GM21619 (cell line): ENCODE measurements around the gene FES.
"Not testable (repeated sequence)": the region's sequence is repeated elsewhere in the genome, so short reads cannot be mapped to it uniquely, and the experiment has no call there.

Experiments used
- ATAC-seq: cut with Tn5 transposase; IDR thresholded peaks from one replicate; pipeline ENCODE4 v1.9.1; 2021; ENCODE audit not compliant: unreplicated experiment

FES gene

DNA sequence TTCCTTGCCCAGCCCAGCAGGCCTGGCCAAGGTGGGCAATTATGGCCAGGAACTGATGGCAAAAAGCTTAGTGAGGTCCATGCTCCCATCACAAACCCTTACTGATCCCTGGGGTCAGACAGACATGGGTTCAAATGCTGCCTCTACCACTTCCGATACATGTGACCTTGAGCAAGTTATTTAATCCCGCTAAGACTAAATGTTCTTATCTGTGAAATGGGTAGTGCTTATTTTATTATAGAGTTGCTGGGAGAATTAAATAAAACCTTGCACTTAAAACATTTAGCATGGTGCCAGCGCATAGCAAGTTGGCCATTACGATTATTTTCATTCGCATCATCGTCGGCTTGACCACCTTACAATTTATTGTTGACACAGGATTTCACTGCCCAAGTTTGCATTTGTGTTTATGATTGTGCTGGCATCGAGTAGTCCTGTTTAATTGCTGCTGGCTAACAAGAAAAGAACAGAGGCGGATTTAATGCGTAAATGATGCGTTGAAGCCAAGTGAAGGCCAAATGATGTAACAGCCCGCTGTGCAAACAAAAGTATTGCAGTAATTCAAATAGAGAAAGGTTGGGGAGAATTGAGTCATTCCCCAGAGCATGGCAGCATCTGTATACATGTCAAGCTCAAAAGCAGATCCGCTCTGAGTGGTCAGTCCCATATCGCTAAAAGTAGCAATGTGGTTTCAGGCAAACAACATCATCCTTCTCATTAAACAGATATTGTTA lies 23.2 kb upstream of the FES start:
- ATAC-seq, result no peak

DNA sequence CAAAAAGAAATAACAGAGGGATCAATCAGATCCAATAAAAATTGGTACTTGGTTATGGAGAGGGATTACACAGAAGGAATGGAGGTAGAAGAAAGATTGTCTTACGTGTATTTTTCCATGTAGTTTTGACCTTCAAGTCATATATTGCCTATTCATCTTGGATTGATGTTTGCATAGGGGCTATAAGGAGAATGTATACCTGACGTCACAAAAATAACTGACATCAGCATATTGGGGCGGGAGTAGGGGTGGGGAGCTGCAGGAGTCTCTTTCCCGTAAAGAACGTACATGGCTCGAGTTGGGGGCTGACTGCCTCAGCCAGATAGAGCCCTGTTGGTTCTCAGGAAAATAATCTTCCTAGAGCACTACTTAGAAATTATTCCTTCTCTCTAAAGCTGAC lies 21.8 kb upstream of the FES start:
- ATAC-seq, result no peak

DNA sequence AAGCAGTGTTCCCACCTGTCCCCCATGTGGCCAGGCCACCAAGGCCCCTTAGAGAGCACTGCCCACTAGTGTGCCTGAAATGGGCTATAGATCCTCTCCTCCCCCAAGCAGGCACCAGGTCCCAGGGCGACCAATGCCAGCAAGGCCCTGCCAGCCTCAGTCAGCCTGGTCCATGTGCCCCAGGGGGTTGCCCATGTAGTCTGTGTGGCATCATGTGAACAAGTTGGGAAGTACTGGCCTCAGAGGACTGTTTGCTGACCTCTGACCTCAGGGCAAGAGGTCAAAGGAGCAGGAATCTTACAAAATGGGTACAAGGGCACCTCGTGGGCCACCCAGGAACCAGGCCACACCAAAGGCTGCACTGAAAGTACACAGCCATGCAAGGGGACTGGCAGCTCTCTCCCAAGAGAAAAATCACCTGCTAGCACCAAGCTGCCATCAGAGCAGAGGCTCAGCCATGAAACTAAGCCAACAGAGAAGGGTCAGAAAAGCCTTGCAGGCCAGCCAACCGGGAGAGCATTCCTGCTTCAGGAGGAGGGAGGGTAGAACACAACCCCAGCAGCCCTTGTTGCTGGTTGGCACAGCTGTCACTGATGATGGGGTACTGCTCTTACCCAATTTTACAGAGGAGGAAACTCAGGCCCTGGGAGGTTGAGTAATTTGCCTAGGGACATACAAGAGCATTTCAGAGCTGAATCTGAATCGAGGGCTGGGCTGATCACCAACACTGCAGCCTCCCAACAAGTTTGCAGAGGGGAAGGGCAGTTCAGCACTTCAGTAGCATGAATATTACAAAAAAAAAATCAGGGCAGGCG lies 21.1 kb upstream of the FES start:
- ATAC-seq, result no peak

DNA sequence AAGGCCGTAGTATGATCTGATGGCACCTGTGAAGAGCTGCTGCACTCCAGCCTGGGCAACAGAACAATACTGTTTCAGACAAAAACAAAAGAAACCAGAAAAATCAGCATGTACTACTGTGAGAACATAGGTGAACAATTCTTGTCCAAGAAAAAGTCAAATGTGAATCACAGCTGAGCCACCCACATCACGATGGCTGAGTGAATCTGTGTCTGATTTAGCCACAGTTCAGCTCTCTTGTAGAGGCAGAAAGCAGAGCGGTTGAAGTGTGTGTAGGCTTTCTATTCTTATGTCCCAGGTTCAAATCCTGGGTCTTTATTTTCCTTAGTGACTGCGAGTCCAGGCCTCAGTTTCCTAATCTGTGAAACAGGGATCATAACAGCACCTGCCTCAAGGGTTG lies 20.3 kb upstream of the FES start:
- no peak for ATAC-seq

DNA sequence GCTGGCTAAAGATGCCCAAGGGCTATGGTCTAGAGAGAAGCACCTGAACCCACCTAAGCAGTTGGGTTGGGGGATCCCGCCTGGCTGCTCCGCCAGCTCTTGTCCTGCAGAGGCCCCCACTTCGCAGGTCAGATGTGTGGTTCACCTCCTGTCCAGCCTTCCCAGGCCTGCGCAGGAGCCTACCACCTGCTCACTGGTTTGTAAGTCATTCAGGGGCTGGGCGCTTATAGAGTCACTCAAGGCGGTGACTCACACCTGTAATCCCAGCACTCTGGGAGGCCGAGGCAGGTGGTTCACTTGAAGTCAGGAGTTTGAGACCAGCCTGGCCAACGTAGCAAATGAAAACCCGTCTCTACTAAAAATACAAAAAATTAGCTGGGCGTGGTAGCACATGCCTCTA lies 19.8 kb upstream of the FES start:
- ATAC-seq, result no peak

DNA sequence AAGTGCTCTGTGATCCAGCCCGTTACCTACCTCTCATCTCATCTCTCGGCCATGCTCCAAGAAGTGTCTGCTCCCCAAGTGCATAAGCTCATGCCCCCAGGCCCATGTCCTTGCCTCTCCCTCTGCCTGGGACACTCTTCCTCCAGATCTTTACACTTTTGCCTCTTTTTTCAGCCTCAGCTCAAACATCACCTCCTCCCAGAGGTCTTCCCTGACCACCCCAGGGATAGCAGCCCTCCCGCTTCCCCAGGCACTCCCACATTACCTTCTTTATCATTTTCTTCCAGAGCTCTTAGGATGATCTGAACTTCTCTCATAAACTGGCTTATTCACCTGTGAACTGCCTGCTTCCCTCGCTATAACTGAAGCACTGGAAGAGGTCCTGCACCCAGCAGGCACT lies 18.6 kb upstream of the FES start:
- ATAC-seq, result no peak

DNA sequence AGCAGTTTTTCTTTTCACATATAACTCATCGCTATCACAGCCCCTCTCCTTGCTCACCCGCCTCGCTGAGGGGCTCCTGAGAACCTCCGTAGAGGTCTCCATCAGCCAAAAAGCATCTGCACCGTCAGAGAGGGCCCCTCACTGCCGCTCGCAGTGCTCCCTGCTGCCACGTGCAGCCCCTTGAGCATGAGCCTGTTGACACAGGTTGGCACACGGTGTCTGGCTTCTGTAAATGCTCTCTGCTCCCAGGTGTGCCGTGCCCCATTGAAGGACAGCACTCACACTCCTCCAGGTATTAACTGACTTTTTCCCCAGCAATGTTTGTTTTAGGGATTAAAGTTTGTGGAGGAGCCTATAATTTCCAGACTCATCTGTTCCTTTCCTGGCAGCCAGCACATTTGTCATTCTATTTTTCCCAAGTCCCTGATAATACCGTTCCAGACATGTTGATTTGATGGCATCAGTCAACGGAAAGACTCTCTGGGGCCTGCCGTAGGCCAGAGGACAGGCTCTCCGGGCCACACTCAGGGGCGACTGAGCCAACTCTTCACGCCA lies 18.1 kb upstream of the FES start:
- no peak for ATAC-seq

DNA sequence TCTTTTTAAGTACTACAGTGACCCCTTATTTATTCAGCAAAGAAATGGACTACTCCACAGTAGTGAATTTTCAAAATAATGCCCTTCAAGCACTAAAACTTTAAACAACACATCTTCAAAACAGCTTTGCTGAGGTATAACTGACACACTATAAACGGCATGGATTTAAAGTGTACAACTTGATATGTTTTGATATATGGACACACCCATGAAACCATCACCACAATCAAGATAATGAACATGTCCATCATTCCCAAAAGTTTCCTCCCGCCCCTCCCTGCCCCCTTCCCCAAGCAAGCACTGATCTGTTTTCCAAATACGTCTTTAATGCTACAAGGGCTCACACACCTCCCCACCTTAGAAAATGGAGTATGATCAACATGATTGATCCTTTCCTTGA lies 17.5 kb upstream of the FES start:
- no peak for ATAC-seq

DNA sequence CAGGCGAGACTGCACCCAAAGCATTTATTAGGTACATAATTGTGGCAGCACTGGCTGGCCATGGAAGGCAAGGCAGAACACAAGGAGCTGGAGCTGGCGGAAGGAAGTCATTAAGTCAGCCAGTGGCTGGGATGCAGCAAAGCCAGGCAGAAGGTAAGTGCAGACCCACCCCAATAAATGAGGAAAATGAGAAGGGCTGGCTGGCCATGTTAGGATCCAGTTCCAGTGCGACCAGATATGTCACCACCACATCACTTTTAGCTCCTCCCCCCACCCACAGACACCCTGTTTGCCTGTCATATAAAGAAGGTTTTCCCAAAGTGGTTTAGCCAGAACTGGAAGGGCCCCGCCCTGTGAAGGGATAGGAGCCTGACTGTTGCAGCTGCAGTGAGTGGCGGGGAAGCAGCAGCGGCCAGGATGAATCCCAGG lies 16.0 kb upstream of the FES start, which contains the start of gene FURIN:
Gene FURIN (plus strand): TSS at position 328 of the 429 bp plus-strand sequence. CDS start 7,153 bp downstream, outside the sequence.
- ATAC-seq, result no peak

DNA sequence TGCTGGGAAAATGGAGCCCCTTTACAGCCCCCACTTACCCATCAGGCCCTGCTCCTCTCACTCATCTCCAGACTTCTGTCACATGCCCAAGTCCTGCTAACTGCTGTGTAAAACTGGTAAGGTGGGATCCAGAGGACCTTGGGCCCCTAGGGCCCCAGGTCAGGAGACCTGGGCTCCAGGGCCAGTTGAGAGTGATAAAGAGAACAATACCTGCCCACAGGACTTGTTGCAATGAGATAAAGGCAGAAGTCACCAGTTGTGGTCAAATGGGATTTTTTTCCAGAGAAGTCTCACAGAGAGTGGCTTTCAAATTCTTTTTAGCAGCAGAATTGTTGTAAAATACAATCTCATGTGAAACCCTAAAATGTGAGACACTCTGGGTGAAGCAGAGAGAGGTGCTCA lies 15.2 kb upstream of the FES start:
- no peak for ATAC-seq

DNA sequence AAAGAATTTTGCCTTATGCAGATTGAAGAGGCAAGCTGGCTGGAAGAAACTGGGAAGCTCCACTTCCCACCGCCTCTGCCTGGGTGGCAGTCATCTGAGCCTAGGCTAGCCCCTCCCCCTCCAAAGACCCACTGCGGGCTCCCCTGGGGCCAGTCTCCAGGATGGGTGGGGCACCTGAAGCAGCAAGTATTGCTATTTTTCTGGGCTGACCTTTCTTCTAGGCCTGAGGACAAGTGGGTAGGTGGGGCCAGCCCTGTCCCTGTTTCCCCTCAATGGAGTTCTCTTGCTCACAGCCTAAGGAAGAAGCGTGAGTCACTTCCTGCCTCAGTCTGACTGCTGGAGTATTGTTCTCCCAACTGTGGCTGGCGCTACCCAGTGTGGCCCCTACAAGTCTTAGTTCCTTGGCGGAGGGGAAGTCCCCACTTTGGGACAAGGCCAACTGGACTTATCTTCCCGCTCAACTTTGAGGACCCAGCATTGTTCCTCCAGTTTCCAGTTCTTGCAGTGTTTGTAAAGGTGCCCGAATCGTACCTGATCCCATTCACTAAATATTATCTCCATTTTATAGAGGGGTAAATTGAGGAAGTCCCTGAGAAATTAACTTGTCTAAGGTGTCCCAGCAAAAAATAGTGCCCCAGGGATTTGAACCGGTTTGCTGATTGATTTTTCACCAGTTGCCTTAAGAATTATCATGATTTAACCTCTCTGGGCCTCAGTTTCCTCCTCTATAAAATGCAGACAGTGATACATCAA lies 14.5 kb upstream of the FES start:
- ATAC-seq, result no peak

DNA sequence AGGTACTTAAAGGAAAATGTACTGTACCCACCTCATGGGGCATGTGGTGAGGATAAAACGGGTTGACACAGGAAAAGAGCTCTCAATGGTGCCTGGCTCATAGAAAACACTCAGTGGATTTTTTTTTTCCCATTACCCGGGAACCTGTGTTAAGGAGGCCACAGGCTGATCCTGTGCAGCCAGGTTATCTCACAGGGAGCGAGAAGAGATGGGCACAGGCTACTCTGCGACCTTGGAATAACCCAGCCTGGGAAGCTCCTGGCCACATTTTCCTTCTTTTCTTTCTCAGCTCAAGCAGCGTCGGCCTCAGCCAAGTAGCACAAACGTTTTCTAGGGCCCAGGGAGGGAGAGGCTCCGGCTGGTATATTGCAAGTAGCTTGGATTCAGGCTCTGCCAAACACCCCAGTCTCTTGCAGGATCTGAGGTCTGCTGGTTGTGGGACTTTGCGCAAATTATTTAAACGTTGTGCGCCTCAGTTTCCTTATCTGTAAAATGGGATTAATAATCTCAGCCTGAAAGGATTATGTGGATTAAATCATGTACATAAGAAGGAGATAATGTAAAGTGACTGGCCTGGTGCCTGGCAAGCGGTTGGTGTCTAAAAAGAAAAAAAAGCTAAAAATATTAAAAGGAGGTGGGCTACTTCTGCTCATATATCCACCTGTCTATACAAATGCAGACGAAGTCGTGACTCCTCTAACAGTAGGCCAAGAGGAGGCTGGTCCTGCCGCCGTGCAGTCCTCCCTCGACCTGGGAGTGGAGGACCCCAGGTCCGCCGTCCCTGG lies 13.8 kb upstream of the FES start:
- ATAC-seq, result no peak

DNA sequence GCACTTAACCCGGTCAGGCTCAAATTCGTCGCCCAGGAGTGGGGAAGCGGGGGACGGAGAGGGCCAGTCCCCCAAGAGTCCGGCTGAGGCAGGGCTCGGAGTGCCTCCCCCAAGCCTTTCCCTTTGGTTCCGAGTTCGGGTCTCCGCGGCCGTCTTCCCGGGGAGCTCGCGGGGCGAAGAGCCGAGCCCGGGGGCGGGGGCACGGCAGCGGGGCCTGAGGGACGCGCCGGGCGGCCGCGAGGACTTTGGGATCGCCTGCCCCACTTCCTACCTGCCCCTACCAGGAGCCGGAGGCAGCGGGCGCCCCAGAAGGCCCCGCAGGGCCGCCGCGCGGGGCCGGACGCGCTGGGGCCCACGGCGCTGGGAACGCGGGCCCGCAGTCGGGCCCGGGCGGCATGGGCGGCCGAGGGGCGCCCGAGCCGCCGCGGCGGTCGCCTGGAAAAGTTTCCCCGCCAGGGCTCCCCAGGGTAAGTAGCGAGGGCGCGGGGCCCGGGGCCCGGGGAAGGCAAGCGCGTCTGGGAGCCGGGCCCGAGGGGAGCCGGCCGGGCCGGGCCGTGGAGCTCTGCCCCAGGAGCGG lies 13.1 kb upstream of the FES start:
- no peak for ATAC-seq

DNA sequence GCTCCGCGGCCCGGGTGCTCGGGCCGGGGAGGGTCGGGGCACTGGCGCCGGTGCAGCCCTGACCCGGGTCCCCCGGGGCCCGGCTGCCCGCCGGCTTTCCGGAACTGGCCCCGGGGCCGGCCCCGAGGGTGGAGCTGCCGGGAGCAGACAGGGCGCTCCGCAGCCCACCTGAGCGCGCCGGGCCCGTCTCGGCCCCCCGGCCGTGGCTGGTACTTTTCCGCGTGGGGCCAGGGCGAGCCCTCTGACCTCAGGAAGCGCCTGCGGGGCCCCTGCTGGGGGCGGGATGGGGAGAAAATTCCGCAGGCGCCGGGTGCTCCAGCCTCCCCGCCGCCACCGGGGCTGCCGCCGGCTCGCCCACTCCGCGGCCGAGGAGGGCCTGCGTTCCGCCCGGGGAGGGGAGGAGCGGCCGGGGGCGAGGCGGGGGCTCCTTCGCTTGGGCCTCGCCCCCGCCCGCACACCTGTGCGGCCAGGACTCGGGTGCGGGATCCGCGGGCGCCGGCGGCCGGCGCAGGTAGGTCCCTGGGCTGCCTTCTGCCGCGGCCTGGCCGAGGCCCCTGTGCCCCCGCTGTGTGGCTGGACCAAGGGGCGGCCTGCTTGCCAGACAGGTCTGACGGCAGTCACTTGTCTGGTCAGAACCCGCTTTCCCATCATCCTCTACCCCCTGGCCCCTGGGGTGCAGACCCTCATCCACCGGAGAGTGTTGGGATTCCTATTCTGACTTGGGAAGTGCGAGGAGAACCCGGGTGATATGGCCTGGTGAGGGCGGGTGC lies 12.4 kb upstream of the FES start:
- no peak for ATAC-seq

DNA sequence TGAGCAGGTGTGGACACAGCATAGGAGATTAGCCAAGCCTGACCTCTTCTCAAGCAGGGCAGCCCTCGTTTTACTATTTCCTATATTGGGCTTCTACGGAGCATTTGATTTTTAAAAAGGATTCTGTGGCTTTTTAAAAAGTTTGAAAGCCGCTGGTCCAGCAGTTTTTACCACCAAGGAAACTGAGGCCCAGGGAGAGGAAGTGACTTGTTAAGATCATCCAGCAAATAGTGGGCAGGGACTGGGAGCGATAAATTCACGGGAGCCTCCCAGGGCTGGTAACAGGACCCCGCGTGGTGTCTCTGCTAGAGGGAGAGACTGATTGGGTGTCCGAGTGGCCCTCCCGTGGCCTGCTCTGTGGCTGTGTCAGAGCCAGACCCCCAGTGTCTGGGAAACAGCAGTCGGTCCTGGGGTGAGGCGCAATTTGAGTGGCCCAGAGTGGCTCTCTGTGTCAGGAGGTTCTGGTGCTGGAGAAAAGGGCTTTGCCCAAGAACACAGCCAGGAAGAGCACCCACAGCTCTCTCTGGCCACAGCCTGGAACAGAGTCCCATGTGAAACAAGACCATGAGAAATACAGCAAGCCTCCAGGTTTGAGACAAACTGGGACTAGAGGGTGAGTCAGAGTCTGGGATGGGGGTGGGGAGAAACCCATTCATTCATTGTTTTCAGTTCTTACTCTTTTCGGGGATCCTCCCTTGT lies 11.7 kb upstream of the FES start:
- ATAC-seq, result no peak

DNA sequence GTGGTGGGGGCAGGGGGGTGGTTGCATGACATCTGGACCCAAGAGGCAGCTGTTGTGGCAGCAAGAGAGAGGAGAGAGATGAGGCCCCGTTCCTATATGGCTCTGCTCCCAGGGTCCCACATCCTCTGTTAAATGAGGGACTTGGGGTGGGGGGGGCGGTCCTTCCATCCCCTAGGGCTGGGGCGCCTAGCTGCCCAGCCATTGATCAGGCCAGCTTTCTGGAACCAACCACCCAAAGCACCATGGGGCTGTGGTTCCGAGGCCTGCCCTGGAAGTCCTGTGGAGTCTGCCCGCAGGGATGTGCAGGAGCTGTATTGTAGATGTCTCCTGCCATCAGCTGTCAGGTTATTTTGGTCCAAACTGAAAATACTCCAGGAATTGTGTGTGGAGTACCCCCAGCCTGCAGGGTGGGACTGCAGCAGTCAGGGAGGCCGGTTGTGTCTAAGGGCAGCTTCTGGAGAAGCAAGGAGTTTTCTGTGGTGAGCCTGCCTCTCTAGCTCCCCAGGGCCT lies 10.8 kb upstream of the FES start:
- ATAC-seq, result no peak

DNA sequence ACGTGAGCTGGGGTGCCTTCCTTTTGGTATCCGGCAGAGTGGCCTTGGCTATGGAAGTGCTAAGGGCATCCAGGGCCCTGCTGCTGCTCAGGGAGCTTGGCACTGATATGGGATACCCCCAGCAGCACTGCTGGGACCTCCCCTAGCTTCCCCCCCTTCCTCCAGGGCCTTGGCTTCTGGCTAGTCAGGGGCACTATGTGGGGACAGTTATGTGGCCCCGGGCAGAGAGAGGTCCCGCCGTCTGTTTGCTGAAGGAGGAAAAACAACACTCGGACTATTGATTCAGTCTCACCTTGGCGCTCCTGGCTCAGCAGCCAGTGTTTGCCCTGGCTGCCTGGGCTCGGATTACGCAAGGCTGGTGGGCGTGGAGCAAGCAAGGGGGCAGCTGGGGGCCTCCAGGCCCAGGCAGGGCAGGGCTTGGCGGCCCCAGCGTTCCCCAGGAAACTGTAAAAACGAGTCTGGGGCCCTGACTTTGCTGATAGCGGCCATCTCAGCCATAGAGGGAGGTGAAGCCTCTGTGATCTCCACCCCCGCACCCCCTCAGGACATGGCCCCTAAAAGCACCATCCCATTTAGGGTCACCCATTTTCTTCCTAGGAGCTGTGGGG lies 10.2 kb upstream of the FES start:
- no peak for ATAC-seq

DNA sequence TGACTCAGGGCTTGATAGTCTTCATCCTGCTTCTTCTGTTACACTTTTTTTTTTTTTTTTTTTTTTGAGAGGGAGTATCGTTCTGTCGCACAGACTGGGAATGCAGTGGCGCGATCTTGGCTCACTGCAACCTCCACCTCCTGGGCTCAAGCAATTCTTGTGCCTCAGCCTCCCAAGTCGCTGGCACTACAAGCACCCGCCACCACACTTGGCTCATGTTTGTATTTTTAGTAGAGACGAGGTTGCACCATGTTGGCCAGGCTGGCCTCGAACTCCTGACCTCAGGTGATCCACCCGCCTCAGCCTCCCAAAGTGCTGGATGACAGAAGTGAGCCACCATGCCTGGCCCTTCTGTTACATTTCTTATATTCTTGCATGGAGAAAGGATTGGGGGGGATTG lies 9.3 kb upstream of the FES start:
- ATAC-seq, result not testable (repeated sequence)
